NCI-H2196 (cell line): Measurements from ENCODE around the gene HDAC9.

ENCODE experiments used
- DNase-seq: peaks from one replicate; lab custom pipeline; 2025; ENCODE audit not compliant: unreplicated experiment; lab: John Stamatoyannopoulos, UW

The HDAC9 gene

DNA sequence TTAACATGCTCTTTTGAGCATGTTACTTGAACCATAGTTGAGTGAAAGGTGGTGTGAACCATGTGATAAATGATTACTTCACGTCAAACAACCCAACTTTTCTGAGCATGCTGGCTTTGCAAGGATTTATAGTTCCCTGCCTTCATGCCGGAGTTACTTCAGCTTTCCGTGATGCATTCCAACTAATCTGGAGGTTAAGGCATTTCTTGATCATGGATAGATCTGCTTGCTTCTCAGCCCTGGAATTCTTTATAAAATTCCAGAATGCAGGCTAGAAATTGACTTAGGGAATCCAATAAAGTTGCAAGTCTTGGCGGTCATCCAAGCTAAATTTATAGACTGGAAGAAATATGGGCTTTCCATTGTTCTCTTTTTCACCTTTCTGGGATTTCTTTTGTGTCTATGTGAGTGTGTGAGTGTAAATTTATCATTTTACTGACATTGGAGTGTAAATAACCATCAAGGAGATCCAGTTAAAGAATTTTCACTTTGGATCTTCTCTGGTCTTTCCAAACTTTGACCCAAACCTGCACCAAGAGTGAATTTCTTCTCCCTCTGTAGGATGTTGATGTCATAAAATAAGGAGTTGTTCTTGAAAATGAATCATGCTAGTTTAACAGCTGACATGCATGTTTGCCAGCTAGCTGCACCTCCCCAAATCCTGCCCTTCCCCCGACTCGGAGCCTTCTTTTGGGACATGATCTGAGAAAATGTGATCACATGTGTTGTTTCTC is 332.9 kb downstream of the HDAC9 start:
- no peak for DNase-seq

GRCh38 chr7:18828994-18829857 is 333.7 kb downstream of the HDAC9 start:
- no peak for DNase-seq

DNA sequence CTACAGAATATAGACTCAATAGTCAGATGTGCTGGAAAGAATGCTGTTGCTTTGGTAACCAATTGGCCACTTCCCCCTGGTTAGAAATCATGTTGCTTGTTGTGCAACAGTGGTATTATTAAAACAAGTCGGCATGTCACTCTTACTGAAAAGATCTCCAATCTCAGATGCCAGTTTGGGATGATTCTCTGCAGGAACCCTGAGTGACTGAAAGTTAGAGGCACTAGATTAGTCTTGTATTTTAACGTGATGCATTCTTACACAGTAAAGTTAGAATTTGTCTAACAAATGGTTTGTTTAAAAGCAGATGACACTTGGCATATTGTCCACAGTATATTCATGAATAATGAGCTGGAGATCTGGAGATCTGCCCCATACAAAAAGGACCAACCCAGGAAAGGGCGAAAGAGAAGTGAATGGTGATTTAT is 334.3 kb downstream of the HDAC9 start:
- DNase-seq: no peak

DNA sequence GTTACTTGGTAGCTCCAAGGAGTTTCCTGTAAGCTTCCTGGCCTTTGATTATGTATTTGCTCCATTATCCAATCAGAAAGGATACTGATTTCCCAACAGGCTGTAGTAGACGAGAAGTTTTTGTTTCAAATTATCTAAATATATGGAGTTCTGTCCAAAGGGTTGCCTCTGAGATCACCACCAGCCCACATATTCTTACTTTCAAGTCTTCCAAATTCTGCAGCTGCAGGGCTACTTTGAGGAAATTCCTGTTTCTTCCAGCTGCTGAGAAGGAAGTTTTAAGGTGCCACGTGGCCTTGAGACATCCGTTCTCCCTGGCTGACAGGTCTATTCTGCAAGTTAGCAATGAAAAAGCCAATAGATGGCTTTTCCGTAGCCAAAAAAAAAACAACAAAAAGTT is 335.9 kb downstream of the HDAC9 start:
- DNase-seq: no peak

- no peak for DNase-seq
These were observed 336.4 kb downstream of the HDAC9 start for GRCh38 chr7:18831943-18832342.

DNA sequence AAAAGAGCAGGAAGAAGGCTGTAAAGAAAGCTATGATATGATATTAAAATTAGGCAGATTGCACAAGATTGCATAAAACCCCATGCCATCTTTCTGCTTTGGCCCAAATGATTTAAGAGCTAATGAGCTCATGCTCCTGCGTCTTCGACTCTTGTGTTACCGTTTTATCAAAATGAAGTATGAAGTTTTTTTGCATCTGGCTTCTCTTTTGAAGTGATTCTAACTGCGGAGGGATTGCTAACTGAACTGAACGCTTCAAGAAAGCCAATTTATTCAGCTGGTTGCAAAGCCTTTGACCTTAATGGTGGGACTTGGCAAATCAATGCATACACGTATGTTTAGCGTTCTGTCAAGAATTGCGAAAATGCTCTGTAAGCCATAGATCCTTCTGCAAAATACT is 339.0 kb downstream of the HDAC9 start:
- no peak for DNase-seq

DNA sequence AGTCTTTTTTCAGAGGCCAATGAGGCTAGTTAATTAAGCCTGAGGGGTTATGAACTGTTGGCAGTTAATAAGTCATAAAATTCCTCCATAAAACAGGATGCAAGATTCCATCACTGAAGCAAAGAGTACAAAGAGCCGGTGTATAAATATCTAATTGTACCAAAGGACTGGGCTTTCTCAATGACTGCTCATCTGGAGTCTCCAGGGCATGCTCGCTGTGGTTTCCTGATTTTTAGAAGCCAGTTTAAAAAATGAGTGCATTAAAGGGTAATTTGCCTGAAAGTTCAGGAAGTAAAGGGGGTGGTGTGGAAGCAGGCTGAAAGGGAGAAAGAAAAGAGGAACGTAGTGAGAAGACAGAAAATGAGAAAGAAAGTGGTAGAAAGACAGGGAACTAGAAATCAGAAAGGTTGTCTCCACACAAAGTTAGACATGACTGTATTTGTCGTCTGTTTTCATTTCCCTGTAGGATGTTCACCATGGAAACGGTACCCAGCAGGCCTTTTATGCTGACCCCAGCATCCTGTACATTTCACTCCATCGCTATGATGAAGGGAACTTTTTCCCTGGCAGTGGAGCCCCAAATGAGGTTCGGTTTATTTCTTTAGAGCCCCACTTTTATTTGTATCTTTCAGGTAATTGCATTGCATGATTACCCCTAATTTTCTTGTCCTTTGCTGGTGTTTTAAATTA is 339.6 kb downstream of the HDAC9 start:
- no peak for DNase-seq

- no peak for DNase-seq
These were observed 348.4 kb downstream of the HDAC9 start for GRCh38 chr7:18843979-18844378.

- no peak for DNase-seq
These were observed 349.2 kb downstream of the HDAC9 start for GRCh38 chr7:18844735-18845134.

GRCh38 chr7:18845700-18846099 is 350.2 kb downstream of the HDAC9 start:
- DNase-seq: no peak

GRCh38 chr7:18846765-18847215 is 351.2 kb downstream of the HDAC9 start:
- DNase-seq: no peak

DNA sequence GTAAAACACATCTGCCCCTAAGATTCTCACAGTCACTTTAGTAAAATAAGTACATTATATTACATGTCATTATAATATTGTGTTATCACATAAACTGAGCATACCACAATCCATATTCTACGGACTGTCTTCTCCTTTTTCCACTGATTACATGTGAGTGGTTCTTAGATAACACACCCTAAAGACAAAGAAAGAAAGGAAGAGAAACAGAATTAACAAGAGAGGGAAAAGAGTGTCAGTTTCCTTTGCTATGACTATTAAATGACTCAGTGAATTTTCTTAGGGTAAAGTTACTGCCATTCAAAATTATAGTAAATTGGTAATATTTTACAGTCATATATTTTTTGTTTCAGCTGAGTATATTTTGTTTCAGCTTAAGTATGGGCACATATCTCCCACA is 353.6 kb downstream of the HDAC9 start:
- DNase-seq: no peak

DNA sequence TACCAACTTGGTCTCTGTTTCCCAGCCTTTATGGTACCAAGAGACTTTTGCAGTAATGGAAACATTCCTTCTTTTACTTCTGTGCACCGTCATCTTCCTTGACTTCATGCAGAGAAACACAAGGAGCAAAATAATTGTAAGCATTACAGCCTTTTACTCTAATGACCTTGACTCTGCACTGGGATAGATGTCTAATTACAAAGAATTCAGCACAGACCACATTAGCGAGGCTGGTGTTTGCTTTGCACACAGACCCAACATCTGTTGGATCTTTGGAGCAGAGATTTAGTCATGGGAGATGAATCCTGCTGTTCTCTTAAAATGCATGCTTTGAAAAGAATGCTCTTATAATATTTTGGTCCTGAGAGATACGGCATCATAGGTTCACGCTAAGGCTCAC is 360.2 kb downstream of the HDAC9 start:
- no peak for DNase-seq

DNA sequence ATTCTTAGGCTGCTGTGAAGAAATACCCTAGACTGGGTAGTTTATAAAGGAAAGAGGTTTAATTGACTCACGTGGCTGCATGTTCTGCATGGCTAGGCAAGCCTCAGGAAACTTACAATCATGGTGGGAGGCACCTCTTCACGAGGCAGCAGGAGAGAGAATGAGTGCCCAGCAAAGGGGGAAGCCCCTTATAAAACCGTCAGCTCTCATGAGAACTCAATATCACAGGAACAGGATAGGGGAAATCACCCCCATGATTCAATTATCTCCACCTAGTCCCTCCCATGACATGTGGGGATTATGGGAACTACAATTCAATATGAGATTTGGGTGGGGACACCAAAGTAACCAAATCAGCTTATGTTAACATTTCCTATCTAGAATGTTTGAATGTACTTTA is 362.7 kb downstream of the HDAC9 start:
- DNase-seq: no peak

GRCh38 chr7:18859318-18859717 is 363.8 kb downstream of the HDAC9 start:
- no peak for DNase-seq

DNA sequence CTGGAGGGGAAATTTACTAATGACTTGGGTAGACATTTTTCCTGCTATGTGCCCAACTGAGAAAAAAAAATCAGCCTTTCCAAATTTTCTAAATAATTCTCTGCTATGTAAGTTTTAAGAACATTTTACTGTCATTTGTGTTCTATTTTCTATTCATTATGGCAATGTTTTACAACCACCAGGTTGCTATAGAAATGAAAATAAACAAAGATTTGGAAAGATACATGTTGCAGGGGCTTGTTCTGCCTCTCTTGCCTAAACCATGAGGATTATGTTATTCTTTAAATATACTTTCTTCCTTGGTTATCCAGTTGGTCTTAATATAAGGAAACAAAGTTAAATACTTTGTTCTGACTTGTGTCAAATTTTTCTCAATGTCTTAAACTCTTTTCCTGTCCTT is 364.7 kb downstream of the HDAC9 start:
- DNase-seq: no peak

DNA sequence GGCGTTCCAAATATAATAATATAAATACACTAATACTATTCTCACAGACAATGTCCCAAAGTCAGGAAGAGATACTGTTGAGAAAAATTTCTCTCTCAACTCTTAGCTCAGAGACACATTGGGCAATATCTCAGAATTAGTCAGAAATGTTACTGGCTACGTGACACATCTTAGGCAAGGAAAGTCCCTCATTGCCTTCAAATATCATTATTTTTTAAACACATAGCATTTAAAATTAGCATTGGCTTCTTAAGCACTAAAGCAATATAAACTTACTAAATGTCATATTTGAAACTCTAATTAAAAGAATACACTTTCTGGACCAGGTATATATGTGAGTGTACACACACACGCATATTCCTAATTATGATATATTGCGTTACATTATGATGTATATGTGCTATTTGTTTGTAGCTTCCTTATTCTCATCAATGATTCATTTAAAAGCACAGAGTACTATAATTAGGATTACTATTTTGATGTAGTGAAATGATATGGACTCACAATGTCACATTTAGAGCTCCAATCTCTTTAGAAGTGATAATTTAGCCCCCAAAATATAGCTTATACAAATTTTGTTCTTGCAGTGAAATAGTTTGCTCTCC is 366.1 kb downstream of the HDAC9 start:
- no peak for DNase-seq

GRCh38 chr7:18864967-18865366 is 369.4 kb downstream of the HDAC9 start:
- DNase-seq: no peak

DNA sequence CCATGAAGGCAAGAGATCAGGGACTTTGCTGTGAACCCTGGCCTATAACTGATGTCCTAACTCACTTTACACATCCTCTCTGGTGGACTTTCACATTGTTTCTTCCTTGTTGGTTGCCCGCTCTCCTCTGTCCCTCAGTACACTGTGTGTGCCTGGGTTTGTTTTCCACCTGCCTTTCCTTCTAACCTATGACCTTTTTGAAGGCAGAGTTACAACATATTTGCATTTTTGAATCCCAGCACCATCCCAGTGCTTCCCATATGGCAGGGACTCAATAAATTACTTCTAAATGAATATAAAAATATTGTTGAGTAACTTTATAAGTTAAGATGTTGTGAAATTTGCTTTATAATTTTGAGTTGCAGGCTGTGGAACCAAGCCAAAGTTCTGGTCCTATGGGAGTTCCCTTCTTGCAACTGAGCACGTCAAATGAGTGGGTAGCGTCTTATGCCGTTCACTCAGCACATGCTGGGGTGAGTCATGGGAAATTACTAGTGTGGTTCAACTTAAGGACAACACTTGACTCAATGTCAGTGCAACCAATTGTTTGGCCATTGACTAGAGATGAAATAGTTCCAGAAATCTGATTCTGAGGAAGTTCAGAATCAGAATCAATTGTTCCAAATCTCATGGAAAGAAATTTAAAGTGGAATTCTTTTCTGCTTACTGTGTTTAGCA is 370.9 kb downstream of the HDAC9 start:
- no peak for DNase-seq

- DNase-seq: no peak
These were observed 376.8 kb downstream of the HDAC9 start for GRCh38 chr7:18872344-18872743.
